Caki2 (cell line): ENCODE data around the gene CEL. TPM values are rescaled to one million over a fixed set of nuclear protein-coding genes. Genes with fewer than 3 reads are reported as not detected.

Experiments
- DNase-seq: peaks from one replicate; pipeline ENCODE4 v3.0.0-alpha.2; 2015; ENCODE audit warnings: low read depth
- in situ Hi-C: cut with HindIII; loops from 2 replicates; pipeline ENCODE4 v1.10.0; 2016; ENCODE audit warnings: low sequenced_read_pairs, low pct_unique_long_range_greater_than_20kb, mixed read lengths
- total RNA-seq: library from RNA; depleted of rRNA; stranded (reverse); fragments of >200 nt; shearing (Covaris generic); gene quantifications from 2 replicates; pipeline ENCODE4 v1.2.3, GENCODE V29; 2014; ENCODE audit warnings: low replicate concordance

The CEL gene
- total RNA-seq, 1 experiment from 2014 or later = 0.10 TPM

GRCh38 chr9:133107245-133107722 is 45.5 kb downstream of the CEL start:
- DNase-seq = no peak
- in situ Hi-C loops = no loop called here

DNA sequence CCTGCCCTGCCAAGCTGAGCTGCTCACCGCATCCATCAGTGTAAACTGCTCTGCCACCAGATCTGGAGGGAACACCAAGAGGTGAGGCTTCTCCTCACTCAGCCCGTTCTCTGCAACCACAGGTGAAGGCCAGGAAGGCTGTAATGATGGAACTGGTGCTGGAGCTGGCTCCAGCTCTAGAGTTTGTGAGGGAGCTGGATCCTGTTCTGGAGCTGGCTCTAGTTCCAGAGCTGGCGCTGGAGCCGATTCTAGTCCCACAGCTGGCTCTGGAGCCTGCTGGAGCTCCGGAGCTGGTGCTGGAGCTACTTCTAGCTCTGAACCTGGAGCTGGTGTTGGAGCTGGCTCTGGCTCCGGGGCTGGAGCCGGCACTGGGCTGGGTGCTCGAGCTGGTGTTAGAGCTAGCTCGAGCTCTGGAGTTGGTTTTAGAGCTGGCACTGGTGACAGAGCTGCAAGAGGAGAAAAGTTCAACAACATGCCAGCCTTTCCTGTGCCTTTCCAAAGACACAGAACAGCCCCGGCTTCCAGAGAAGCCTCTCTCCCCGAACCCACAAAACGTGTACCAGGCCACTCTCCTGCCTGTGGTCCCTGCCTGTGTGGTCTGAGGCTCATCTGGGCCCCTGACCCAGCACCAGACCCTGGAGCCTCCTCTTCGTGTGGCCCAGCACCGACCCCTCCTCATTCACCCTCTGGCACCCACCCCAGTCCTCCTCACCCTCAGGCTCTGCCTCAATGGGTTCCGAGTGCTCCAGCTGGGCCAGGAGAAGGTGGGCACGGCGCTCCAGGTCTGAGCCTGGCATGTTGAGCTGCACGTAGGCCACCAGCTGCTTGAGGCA is 46.4 kb downstream of the CEL start:
- DNase-seq = no peak
- in situ Hi-C loops = no loop called here

- in situ Hi-C loops = no loop called here
Observed at GRCh38 chr9:133108794-133109641, 47.2 kb downstream of the CEL start.

DNA sequence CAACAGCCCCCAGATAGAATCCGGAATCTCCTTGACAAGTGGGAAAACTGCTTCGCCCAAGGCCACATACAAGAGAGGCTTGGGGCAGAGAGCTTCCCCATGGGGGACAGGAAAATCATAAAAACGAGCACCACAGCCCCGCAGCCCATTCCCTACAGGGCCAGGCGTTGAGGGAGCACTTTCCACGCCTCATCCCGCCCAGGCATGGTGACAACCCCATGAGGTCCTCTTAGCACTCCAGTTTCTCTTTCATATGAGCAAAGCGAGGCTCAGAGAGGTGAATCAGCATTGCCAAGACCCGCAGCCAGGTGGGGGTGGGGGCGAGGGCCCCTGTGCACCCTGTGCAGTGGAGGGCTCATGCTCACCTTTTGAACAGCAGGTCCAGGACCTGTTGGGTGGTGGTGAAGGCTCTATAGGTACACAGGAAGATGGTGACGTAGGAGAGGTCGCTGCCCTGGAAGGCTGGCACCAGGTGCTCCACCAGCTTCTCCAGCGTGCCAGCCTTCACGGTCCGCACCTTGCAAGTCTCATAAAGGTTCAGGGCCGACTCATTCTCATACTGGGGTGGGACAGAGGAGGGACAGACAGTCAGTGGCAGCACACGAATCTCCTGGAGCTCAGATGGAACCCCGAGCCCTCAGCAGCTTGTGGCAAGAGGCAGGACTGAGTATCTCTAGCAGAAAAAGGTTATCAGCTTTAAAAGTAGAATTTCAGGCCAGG is 48.3 kb downstream of the CEL start:
- in situ Hi-C loops = no loop called here
- DNase-seq = no peak

More at GRCh38 chr9:133108794-133109641, 47.2 kb downstream of the CEL start:
- no peak for DNase-seq

DNA sequence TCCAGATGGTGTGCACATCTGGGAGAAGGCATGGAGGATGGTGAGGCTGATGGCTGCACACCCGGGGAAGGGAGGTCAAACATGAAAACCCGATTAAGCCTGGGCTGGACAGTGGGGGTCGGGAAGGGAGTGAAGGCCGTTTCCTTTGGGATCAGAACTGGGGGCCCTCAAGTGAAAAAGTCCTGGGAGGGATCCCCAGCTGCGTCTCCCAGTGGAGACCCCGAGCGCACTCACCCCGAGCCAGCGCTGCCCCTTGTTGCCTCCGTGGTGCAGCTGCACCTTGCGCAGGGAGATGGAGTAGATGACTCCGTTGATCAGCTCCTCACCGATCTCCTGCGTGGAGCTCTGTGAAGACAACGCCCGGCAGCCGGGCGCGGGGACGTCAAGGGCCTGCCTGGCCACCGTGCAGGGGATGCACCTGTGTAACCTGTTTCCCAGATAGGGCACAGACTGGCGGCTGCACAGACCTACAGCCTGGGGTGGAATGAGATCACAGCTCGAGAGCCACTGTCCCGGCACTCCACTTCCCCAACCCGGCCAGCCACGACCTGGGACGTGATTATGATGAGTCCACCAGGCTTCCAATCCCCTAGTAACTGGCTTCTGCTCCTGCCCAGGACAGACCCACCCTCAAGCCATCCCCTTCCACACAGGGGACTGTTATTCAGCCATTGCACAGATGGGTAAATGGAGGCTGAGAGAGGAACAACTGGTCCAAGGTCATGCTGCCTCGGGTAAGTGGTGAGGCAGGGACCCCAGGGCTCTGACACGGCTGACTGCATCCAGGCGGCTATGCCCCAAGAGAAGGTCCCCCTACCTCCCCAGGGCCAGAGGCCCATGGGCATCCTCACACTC is 50.3 kb downstream of the CEL start:
- in situ Hi-C loops = no loop called here
- DNase-seq = no peak

- in situ Hi-C loops = no loop called here
- DNase-seq = no peak
Observed at GRCh38 chr9:133112663-133113026, 50.9 kb downstream of the CEL start.

GRCh38 chr9:133113163-133113948 is 51.6 kb downstream of the CEL start:
- DNase-seq = no peak
- in situ Hi-C loops = no loop called here

GRCh38 chr9:133113949-133114885 is 52.4 kb downstream of the CEL start:
- in situ Hi-C loops = no loop called here
- peak; percentile 26 for DNase-seq

GRCh38 chr9:133114886-133115603 is 53.3 kb downstream of the CEL start:
- in situ Hi-C loops = no loop called here

DNA sequence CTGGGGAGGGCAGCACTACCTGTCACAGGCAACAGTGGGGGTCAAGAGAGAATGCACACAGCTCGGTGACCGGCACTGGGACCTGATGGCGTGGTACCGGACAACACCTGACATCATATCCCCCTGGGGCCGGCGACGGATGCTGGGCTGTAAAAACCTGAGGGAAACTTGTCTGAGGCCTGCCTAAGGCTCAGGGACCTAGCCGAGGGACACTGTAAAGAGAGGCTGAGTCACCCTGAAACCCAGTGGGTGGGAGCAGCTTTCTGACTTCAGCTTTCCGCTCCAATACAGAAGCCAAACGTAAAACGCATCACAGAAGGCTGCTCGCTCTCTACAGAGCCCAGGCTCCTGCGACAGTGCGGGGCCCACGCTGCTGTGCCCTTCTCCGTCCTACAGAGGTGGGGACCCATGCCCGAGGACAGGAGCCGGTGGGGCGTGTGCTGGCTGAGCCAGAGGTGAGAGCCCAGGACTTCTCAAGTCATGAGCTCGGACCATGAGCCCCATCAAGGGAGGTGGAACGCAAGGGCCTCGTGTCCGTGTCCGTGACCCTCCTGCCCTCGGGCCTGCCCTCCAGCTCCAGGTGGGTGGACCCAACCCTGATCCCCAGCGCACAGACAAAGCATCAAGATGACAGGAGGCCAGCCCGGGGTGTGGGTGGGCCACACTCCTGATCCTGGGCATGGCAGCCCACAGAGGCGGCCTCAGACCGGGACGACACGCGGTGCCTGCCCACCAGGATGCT is 54.0 kb downstream of the CEL start:
- DNase-seq = no peak
- in situ Hi-C loops = no loop called here

More at GRCh38 chr9:133114886-133115603, 53.3 kb downstream of the CEL start:
- DNase-seq = no peak

GRCh38 chr9:133116346-133117231 is 54.8 kb downstream of the CEL start:
- DNase-seq = no peak
- in situ Hi-C loops = no loop called here

DNA sequence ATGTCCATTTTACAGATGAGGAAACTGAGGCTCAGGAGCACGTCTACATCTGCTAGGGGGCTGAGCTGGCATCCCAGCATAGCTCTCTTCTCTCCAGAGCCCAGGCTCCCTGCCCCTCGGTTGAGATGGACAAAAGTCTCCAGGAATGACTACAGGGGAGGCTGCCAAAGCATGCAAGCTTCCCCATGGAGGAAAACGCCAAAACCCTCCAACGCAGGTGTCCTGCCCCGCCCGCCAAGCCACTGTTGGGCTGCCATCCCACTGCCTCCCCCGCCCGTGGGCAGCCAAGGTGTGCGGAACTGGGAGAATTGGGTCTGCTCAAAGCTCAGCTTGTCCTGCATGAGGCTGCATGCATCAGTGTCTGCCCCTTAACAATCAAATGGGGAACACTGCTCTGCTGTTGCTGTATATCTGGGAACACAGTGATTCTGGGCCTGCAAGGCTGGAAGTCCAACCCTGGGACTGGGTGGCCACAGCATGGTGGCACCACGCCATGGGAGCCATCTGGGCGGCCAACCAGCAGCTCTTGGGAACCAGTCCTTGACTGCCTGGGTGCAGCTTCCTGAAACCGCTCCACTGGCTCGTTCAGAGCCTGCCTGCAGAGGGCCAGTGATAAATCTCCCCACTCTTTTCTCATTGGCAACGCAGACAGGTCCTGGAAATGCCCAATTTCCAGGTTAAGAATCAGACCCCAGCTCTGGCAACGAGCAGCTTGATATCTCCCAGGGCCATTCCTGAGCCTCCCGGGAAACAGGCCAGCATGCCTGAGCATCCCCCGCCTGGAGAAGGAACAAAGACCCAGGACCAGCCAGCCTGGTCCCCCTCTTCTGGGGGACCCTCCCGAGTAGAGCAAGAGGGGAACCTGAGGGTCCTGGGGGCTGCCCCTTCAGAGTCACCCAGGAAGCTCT is 55.7 kb downstream of the CEL start:
- DNase-seq = no peak
- in situ Hi-C loops = no loop called here

GRCh38 chr9:133118179-133118520 is 56.4 kb downstream of the CEL start:
- DNase-seq = no peak
- in situ Hi-C loops = no loop called here
